AG10803 (cell line): ENCODE results near the gene SAMD9L.

ENCODE experiments used
- DNase-seq: peaks from one replicate; pipeline ENCODE4 v3.0.0; 2010; ENCODE audit warnings: low read depth
- H3K4me3 ChIP-seq: 2 replicates; pipeline ENCODE4 v1.5.1; 2011; ENCODE audit warnings: mild to moderate bottlenecking, low read length, control low read depth
- CTCF ChIP-seq: conservative IDR thresholded peaks from 2 replicates; pipeline ENCODE4 v1.5.1; 2011; ENCODE audit warnings: mild to moderate bottlenecking, low read length, control low read depth, inconsistent platforms

Gene SAMD9L

GRCh38 chr7:93176992-93177580 lies 28.9 kb upstream of the SAMD9L start:
- TF ChIP-seq CTCF = no peak
- no peak for DNase-seq
- no peak overlapping the region for H3K4me3 ChIP-seq

GRCh38 chr7:93175219-93175618 lies 27.0 kb upstream of the SAMD9L start:
- no peak overlapping the region for H3K4me3 ChIP-seq
- no peak for TF ChIP-seq CTCF
- DNase-seq = no peak

- no peak for TF ChIP-seq CTCF
- no peak overlapping the region for H3K4me3 ChIP-seq
- no peak for DNase-seq
Measured at GRCh38 chr7:93172683-93173082, 24.5 kb upstream of the SAMD9L start.

- TF ChIP-seq CTCF = no peak
- no peak overlapping the region for H3K4me3 ChIP-seq
- no peak for DNase-seq
Measured at GRCh38 chr7:93171606-93172226, 23.5 kb upstream of the SAMD9L start.

- no peak overlapping the region for H3K4me3 ChIP-seq
- TF ChIP-seq CTCF = no peak
- no peak for DNase-seq
Measured at GRCh38 chr7:93165447-93165846, 17.3 kb upstream of the SAMD9L start.

- TF ChIP-seq CTCF = no peak
- H3K4me3 ChIP-seq = no peak overlapping the region
- no peak for DNase-seq
Measured at GRCh38 chr7:93164766-93165165, 16.6 kb upstream of the SAMD9L start.

- TF ChIP-seq CTCF = no peak
- no peak for DNase-seq
- no peak overlapping the region for H3K4me3 ChIP-seq
Measured at GRCh38 chr7:93161181-93161762, 13.1 kb upstream of the SAMD9L start.
